ENCODE data around the gene ABCA7.
A peak's percentile ranks its signal among the peaks of the same experiment; 100 is the strongest.

Gene ABCA7

DNA sequence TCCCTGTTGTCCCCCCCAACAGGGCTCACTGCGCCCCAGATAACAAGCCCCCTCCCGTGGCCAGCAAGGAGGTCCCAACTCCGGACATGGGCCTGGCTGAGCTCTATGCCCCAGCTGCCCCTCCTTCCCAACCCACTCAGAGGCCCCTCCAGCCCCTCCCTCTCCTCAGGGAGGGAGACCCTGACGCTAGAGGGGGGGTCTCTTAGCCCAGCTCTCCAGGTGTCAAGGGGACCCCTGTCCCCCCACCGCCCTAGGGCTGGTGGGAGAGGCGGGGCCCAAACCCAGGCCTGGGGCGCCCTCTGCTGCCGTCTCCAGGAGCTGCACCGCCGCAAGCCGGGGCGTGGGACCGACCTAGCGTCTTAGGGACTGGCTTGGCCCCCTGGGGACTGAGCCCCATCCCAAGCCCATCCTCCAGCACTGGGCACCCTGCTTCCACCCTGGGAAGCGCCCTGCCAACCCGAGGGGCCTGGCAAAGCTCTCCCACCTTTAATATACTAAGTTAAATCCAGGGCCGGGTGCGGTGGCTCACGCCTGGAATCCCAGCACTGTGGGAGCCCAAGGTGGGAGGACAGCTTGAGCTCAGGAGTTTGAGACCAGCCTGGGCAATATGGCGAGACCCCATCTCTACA, 38.3 kb upstream of the ABCA7 start:
- FAIRE-seq = peak; percentile 80
- TF ChIP-seq POLR2A (IDR thresholded peaks at IDR 0.05; ENCODE audit: low read depth, low read length) (no peak), TAF1 (IDR thresholded peaks at IDR 0.05; ENCODE audit: low read depth, low read length) (no peak), SPI1 (IDR thresholded peaks at IDR 0.05; ENCODE audit: low read depth, low read length) (no peak), POLR2AphosphoS5 (IDR thresholded peaks at IDR 0.05; ENCODE audit: low read depth, low read length) (no peak), PAX5 (IDR thresholded peaks at IDR 0.05; ENCODE audit: insufficient read depth, low read length, severe bottlenecking) (no peak), POU2F2 (IDR thresholded peaks at IDR 0.05; ENCODE audit: low read depth, low read length) (no peak)
- DNase-seq (ENCODE audit: insufficient read length, low spot score) = peak; percentile 89

DNA sequence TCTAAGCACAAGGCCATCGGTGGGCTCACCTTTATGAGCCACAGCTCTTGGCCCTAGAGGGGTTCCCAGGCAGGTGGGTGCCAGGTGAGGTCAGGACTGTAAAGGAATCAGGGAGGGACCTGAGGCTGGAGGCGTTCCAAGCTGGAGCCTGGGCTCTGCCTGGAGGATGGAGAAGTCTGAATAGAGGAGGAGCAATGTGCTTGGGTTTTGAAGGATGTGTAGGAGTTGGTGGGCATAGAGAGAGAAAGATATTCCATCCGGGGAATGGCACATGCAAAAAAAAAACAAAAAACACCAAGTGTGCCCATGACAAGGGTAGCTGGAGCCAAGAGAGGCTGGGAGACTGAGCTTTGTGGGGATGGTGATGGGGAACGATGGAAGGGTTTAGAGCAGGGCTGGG, 37.3 kb upstream of the ABCA7 start:
- no peak for FAIRE-seq
- DNase-seq (ENCODE audit: insufficient read length, low spot score) = no peak

DNA sequence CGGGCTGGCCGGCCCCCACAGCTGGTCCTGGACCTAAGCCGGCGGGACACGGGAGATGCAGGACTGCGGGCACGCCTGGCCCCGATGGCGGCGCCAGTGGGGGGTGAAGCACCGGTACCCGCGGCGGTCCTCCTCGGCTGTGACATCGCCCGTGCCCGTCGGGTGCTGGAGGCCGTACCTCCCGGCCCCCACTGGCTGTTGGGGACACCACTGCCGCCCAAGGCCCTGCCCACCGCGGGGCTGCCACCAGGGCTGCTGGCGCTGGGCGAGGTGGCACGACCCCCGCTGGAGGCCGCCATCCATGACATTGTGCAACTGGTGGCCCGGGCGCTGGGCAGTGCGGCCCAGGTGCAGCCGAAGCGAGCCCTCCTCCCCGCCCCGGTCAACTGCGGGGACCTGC, 36.6 kb upstream of the ABCA7 start:
- FAIRE-seq = no peak
- DNase-seq (ENCODE audit: insufficient read length, low spot score) = no peak
- TF ChIP-seq POU2F2 (IDR thresholded peaks at IDR 0.05; ENCODE audit: low read depth, low read length) = no peak
- no peak for TF ChIP-seq SPI1 (IDR thresholded peaks at IDR 0.05; ENCODE audit: low read depth, low read length)
- no peak for TF ChIP-seq POLR2A (IDR thresholded peaks at IDR 0.05; ENCODE audit: low read depth, low read length)
- no peak for TF ChIP-seq PAX5 (IDR thresholded peaks at IDR 0.05; ENCODE audit: insufficient read depth, low read length, severe bottlenecking)
- TF ChIP-seq TAF1 (IDR thresholded peaks at IDR 0.05; ENCODE audit: low read depth, low read length) = no peak
- TF ChIP-seq POLR2AphosphoS5 (IDR thresholded peaks at IDR 0.05; ENCODE audit: low read depth, low read length) = no peak

More for the DNA sequence above, 37.3 kb upstream of the ABCA7 start:
- TF ChIP-seq SPI1 (IDR thresholded peaks at IDR 0.05; ENCODE audit: low read depth, low read length) = no peak
- no peak for TF ChIP-seq TAF1 (IDR thresholded peaks at IDR 0.05; ENCODE audit: low read depth, low read length)
- no peak for TF ChIP-seq POLR2AphosphoS5 (IDR thresholded peaks at IDR 0.05; ENCODE audit: low read depth, low read length)
- no peak for TF ChIP-seq POLR2A (IDR thresholded peaks at IDR 0.05; ENCODE audit: low read depth, low read length)
- no peak for TF ChIP-seq POU2F2 (IDR thresholded peaks at IDR 0.05; ENCODE audit: low read depth, low read length)
- no peak for TF ChIP-seq PAX5 (IDR thresholded peaks at IDR 0.05; ENCODE audit: insufficient read depth, low read length, severe bottlenecking)

DNA sequence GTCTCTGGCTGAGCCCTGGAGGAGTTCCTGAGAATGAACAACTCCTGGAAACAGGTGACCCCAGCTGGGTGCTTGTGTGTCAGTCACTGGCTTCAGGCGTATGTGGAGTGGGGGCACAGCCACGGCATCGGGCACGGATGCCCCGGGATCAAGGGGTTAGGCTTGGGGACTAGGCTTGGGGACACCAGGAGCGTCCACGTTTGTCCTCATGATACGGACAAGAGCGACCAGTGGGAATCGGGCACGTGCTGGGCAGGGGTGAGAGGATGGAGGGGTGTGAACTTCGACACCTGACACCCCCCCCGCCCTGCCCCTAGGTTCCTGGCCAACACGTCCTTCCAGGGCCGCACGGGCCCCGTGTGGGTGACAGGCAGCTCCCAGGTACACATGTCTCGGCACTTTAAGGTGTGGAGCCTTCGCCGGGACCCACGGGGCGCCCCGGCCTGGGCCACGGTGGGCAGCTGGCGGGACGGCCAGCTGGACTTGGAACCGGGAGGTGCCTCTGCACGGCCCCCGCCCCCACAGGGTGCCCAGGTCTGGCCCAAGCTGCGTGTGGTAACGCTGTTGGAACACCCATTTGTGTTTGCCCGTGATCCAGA, 35.6 kb upstream of the ABCA7 start:
- TF ChIP-seq POLR2AphosphoS5 (IDR thresholded peaks at IDR 0.05; ENCODE audit: low read depth, low read length) = no peak
- TF ChIP-seq POLR2A (IDR thresholded peaks at IDR 0.05; ENCODE audit: low read depth, low read length) = no peak
- TF ChIP-seq POU2F2 (IDR thresholded peaks at IDR 0.05; ENCODE audit: low read depth, low read length) = no peak
- TF ChIP-seq SPI1 (IDR thresholded peaks at IDR 0.05; ENCODE audit: low read depth, low read length) = no peak
- no peak for TF ChIP-seq PAX5 (IDR thresholded peaks at IDR 0.05; ENCODE audit: insufficient read depth, low read length, severe bottlenecking)
- TF ChIP-seq TAF1 (IDR thresholded peaks at IDR 0.05; ENCODE audit: low read depth, low read length) = no peak
- FAIRE-seq = no peak

DNA sequence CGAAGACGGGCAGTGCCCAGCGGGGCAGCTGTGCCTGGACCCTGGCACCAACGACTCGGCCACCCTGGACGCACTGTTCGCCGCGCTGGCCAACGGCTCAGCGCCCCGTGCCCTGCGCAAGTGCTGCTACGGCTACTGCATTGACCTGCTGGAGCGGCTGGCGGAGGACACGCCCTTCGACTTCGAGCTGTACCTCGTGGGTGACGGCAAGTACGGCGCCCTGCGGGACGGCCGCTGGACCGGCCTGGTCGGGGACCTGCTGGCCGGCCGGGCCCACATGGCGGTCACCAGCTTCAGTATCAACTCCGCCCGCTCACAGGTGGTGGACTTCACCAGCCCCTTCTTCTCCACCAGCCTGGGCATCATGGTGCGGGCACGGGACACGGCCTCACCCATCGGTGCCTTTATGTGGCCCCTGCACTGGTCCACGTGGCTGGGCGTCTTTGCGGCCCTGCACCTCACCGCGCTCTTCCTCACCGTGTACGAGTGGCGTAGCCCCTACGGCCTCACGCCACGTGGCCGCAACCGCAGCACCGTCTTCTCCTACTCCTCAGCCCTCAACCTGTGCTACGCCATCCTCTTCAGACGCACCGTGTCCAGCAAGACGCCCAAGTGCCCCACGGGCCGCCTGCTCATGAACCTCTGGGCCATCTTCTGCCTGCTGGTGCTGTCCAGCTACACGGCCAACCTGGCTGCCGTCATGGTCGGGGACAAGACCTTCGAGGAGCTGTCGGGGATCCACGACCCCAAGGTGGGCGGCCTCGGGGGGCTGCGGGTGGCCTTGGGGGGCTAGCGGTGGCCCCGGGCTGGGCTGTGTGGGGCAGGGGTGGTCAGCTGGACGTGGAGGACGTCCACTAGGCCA, 34.9 kb upstream of the ABCA7 start:
- DNase-seq (ENCODE audit: insufficient read length, low spot score) (no peak), FAIRE-seq (no peak)
- TF ChIP-seq TAF1 (IDR thresholded peaks at IDR 0.05; ENCODE audit: low read depth, low read length) (no peak), POLR2A (IDR thresholded peaks at IDR 0.05; ENCODE audit: low read depth, low read length) (no peak), SPI1 (IDR thresholded peaks at IDR 0.05; ENCODE audit: low read depth, low read length) (no peak), POU2F2 (IDR thresholded peaks at IDR 0.05; ENCODE audit: low read depth, low read length) (no peak), POLR2AphosphoS5 (IDR thresholded peaks at IDR 0.05; ENCODE audit: low read depth, low read length) (no peak), PAX5 (IDR thresholded peaks at IDR 0.05; ENCODE audit: insufficient read depth, low read length, severe bottlenecking) (no peak)

More for the DNA sequence above, 35.6 kb upstream of the ABCA7 start:
- no peak for DNase-seq (ENCODE audit: insufficient read length, low spot score)

DNA sequence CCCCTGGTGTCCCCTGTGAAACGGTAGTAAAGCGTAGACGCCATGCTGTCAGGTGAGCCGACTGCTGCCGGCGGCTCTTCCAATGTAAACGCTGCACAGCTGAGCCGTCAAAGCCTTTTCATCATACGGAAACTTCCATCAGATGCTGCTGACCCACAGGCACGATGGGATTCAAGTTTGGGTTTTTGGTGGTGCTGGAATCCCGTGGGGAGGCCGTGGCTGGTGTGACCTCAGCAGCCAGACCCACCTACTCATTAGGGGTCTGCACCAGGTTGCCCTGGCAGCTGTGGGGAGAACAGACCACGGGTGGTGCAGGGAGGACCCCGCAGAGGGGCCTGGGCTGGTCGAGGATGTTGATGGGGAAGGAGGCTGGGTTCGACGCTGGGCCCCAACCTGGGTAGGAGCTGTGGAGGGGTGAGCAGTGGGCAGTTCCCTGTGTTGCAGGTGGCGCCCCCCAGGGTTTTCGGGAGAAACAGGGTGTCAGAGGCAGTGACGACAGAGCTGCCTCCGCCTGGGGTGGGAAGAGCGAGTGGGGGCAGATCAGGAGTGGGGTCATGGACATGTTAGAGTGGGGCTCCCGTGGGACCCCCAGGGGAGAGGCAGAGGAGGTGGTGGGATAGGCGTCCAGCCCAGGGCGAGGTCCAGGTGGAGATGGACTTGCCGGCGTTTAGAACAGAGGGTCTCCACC, 33.1 kb upstream of the ABCA7 start:
- FAIRE-seq = no peak
- TF ChIP-seq TAF1 (IDR thresholded peaks at IDR 0.05; ENCODE audit: low read depth, low read length) (no peak), POLR2AphosphoS5 (IDR thresholded peaks at IDR 0.05; ENCODE audit: low read depth, low read length) (0 out of 2 replicates have a peak, but pooled peaks have one; percentile 21)
- DNase-seq (ENCODE audit: insufficient read length, low spot score) = no peak

DNA sequence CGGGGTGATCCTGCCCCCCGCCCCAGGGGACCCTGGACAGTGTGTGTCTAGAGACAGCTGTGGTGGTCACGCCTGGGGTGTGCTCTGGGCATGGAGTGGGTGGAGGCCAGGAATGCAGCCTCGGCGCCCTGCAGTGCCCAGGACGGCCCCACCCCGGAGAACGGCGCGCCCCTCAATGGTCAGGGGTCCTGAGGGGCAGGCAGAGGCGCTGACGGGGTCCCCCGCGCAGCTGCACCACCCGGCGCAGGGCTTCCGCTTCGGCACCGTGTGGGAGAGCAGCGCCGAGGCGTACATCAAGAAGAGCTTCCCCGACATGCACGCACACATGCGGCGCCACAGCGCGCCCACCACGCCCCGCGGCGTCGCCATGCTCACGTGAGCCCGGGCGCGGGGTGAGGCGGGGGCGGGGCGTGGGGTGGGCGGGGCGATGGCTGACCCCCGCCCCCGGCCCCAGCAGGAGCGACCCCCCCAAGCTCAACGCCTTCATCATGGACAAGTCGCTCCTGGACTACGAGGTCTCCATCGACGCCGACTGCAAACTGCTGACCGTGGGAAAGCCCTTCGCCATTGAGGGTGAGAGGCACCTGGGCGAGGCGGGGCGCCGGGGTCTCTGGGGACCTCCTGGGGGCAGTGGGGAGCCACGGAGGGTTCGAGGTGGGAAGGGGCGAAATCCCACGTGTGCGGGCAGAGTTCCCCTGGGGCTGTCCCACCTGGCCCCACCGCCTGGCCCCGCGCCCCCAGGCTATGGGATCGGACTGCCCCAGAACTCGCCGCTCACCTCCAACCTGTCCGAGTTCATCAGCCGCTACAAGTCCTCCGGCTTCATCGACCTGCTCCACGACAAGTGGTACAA, 32.3 kb upstream of the ABCA7 start:
- FAIRE-seq = no peak
- TF ChIP-seq POU2F2 (IDR thresholded peaks at IDR 0.05; ENCODE audit: low read depth, low read length) = no peak
- TF ChIP-seq TAF1 (IDR thresholded peaks at IDR 0.05; ENCODE audit: low read depth, low read length) = no peak
- TF ChIP-seq POLR2A (IDR thresholded peaks at IDR 0.05; ENCODE audit: low read depth, low read length) = no peak
- DNase-seq (ENCODE audit: insufficient read length, low spot score) = no peak

DNA sequence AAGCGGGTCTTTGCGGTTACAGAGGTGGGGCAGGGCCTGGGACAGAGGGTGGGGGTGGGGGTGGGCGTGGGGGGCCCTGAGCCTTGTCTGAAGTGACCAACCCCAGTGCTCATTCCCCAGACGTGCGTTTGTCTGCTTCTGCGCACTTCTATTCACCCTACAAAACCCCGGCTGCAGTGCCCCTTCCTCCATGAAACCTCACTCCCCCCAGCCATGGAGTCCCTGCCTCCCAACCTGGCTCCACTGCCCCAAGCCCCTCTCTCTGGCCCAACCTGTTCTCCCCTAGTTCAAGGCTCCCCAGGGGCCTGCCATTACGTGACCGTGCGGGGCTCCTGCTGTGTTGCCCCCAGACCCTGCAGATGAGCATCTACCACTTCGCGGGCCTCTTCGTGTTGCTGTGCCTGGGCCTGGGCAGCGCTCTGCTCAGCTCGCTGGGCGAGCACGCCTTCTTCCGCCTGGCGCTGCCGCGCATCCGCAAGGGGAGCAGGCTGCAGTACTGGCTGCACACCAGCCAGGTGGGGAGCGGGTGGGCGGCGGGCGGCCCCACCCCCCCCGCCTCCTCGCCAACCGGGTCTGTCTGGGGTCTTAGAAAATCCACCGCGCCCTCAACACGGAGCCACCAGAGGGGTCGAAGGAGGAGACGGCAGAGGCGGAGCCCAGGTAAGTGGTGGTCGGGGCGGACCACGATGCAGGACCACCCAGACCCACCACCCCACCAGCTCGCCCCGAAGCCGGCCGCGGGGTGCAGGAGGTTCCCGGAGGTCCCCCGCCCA, 31.5 kb upstream of the ABCA7 start:
- DNase-seq (ENCODE audit: insufficient read length, low spot score) = no peak
- TF ChIP-seq TAF1 (IDR thresholded peaks at IDR 0.05; ENCODE audit: low read depth, low read length) (no peak), POLR2A (IDR thresholded peaks at IDR 0.05; ENCODE audit: low read depth, low read length) (no peak), SPI1 (IDR thresholded peaks at IDR 0.05; ENCODE audit: low read depth, low read length) (no peak), PAX5 (IDR thresholded peaks at IDR 0.05; ENCODE audit: insufficient read depth, low read length, severe bottlenecking) (no peak), POLR2AphosphoS5 (IDR thresholded peaks at IDR 0.05; ENCODE audit: low read depth, low read length) (no peak), POU2F2 (IDR thresholded peaks at IDR 0.05; ENCODE audit: low read depth, low read length) (no peak)
- FAIRE-seq = no peak

Measured in GM12891 (cell line).